ENCODE measurements around the gene SLC6A11. TPM values are rescaled to one million over a fixed set of nuclear protein-coding genes. Genes with fewer than 3 reads are reported as not detected.

SLC6A11 gene
- total RNA-seq, 1 donor from 2014 or later, result not detected

GRCh38 chr3:10834951-10835350, 18.9 kb downstream of the SLC6A11 start:
- no peak for DNase-seq
- intact Hi-C loops (cut with micrococcal nuclease), result no loop called here
- no peak for ATAC-seq

- intact Hi-C loops (cut with micrococcal nuclease), result no loop called here
- ATAC-seq (no peak), DNase-seq (no peak)
These were observed 19.4 kb downstream of the SLC6A11 start for GRCh38 chr3:10835406-10835805.

- no peak for ATAC-seq
- intact Hi-C loops (cut with micrococcal nuclease), result no loop called here
- DNase-seq, result no peak
These were observed 20.6 kb downstream of the SLC6A11 start for GRCh38 chr3:10836676-10837075.

GRCh38 chr3:10837849-10838248, 21.8 kb downstream of the SLC6A11 start:
- ATAC-seq (peak; percentile 37), DNase-seq (no peak)
- intact Hi-C loops (cut with micrococcal nuclease), result no loop called here

GRCh38 chr3:10839167-10839566, 23.1 kb downstream of the SLC6A11 start:
- ATAC-seq, result no peak
- intact Hi-C loops (cut with micrococcal nuclease), result no loop called here
- no peak for DNase-seq

GRCh38 chr3:10841100-10841499, 25.1 kb downstream of the SLC6A11 start:
- no peak for DNase-seq
- intact Hi-C loops (cut with micrococcal nuclease), result no loop called here
- ATAC-seq, result no peak

- DNase-seq (no peak), ATAC-seq (no peak)
- intact Hi-C loops (cut with micrococcal nuclease), result no loop called here
These were observed 27.4 kb downstream of the SLC6A11 start for GRCh38 chr3:10843378-10843777.

GRCh38 chr3:10845001-10845761, 29.2 kb downstream of the SLC6A11 start:
- ATAC-seq, result peak; percentile 75
- no peak for DNase-seq
- intact Hi-C loops (cut with micrococcal nuclease), result no loop called here

- no peak for DNase-seq
- ATAC-seq, result peak; percentile 76
- intact Hi-C loops (cut with micrococcal nuclease), result no loop called here
These were observed 30.0 kb downstream of the SLC6A11 start for GRCh38 chr3:10845839-10846656.

GRCh38 chr3:10846657-10846975, 30.6 kb downstream of the SLC6A11 start:
- DNase-seq, result no peak
- intact Hi-C loops (cut with micrococcal nuclease), result no loop called here
- ATAC-seq, result no peak

GRCh38 chr3:10848261-10848660, 32.2 kb downstream of the SLC6A11 start:
- DNase-seq, result no peak

GRCh38 chr3:10852066-10852808, 36.2 kb downstream of the SLC6A11 start:
- ATAC-seq (no peak), DNase-seq (no peak)
- intact Hi-C loops (cut with micrococcal nuclease), result no loop called here

More at GRCh38 chr3:10848261-10848660, 32.2 kb downstream of the SLC6A11 start:
- intact Hi-C loops (cut with micrococcal nuclease), result no loop called here
- ATAC-seq, result no peak

GRCh38 chr3:10855083-10855870, 39.2 kb downstream of the SLC6A11 start:
- ATAC-seq (no peak), DNase-seq (no peak)
- intact Hi-C loops (cut with micrococcal nuclease), result no loop called here

GRCh38 chr3:10855871-10856662, 40.0 kb downstream of the SLC6A11 start:
- intact Hi-C loops (cut with micrococcal nuclease), result no loop called here
- DNase-seq (no peak), ATAC-seq (no peak)

- DNase-seq (no peak), ATAC-seq (no peak)
- intact Hi-C loops (cut with micrococcal nuclease), result no loop called here
These were observed 41.2 kb downstream of the SLC6A11 start for GRCh38 chr3:10857235-10857634.

GRCh38 chr3:10858091-10858490, 42.1 kb downstream of the SLC6A11 start:
- intact Hi-C loops (cut with micrococcal nuclease), result no loop called here
- no peak for DNase-seq
- ATAC-seq, result no peak

- intact Hi-C loops (cut with micrococcal nuclease), result no loop called here
- DNase-seq (no peak), ATAC-seq (no peak)
These were observed 51.4 kb downstream of the SLC6A11 start for GRCh38 chr3:10867384-10867783.

GRCh38 chr3:10869460-10869859, 53.4 kb downstream of the SLC6A11 start:
- intact Hi-C loops (cut with micrococcal nuclease), result no loop called here
- ATAC-seq (no peak), DNase-seq (no peak)

GRCh38 chr3:10870296-10870695, 54.3 kb downstream of the SLC6A11 start:
- no peak for ATAC-seq
- intact Hi-C loops (cut with micrococcal nuclease), result no loop called here
- DNase-seq, result no peak
